Upper lobe of left lung (tissue), 6 donors: ENCODE results near the gene MAD1L1. TPM values are rescaled to one million over a fixed set of nuclear protein-coding genes. Genes with fewer than 3 reads are reported as not detected.

ENCODE experiments used
- ATAC-seq, 2 donors: fragments of 200-7000 bp; cut with Tn5 transposase; one replicate each; pipeline ENCODE4 v1.9.1; 2022; ENCODE audit warnings: mild to moderate bottlenecking in 2 of 2, moderate library complexity in 2 of 2; ENCODE audit not compliant: low FRiP score in 2 of 2
- DNase-seq, 2 donors: peaks; one replicate each; pipeline ENCODE4 v3.0.0-alpha.2; 2019 to 2020
- H3K27ac ChIP-seq, 4 donors: fragments of 200-600 bp; sonication (generic); one replicate each; pipeline ENCODE4 v1.5.1; 2016 to 2019
- H3K27me3 ChIP-seq, 4 donors: fragments of 200-600 bp; sonication (generic); one replicate each; pipeline ENCODE4 v1.5.1; 2017 to 2019
- H3K36me3 ChIP-seq, 4 donors: fragments of 200-600 bp; sonication (generic); one replicate each; pipeline ENCODE4 v1.5.1; 2016 to 2019
- H3K4me1 ChIP-seq, 4 donors: fragments of 200-600 bp; sonication (generic); one replicate each; pipeline ENCODE4 v1.5.1; 2018 to 2019
- H3K4me3 ChIP-seq, 4 donors: fragments of 200-600 bp; sonication (generic); one replicate each; pipeline ENCODE4 v1.5.1; 2017 to 2019; ENCODE audit warnings: mild to moderate bottlenecking in 2 of 4, moderate library complexity in 1 of 4
- H3K9me3 ChIP-seq, 4 donors: fragments of 200-600 bp; sonication (generic); one replicate each; pipeline ENCODE4 v1.5.1; 2018 to 2019
- EP300 ChIP-seq, 4 donors: sonication (generic); formaldehyde crosslinking; IDR thresholded peaks; one replicate each; pipeline ENCODE4 v1.5.1; 2017; ENCODE audit warnings: antibody characterized with exemption in 4 of 4, control low read depth in 2 of 4
- POLR2A ChIP-seq, 4 donors: fragments of 450-650 bp; IDR thresholded peaks; one replicate each; pipeline ENCODE4 v1.5.1; 2016 to 2017; ENCODE audit warnings: antibody characterized with exemption in 4 of 4, mild to moderate bottlenecking in 2 of 4
- POLR2AphosphoS5 ChIP-seq, 2 donors: sonication (generic); formaldehyde crosslinking; IDR thresholded peaks; one replicate each; pipeline ENCODE4 v1.5.1; 2017; ENCODE audit warnings: antibody characterized with exemption in 2 of 2
- WGBS, 2 donors: methylation state at CpG; one replicate each; pipeline ENCODE4 v1.1.5; 2017 to 2018; 5-methylcytosine and 5-hydroxymethylcytosine counted together
- total RNA-seq, 6 donors: library from RNA; depleted of rRNA in 4 of 6; stranded (reverse); fragments of >200 nt in 4 of 6; gene quantifications; one replicate each; pipeline versions ENCODE4 v1.1.0 to v1.2.1, GENCODE V29; 2016 to 2021
- TF ChIP-seq, protein P1 (sequence below), 6 experiments: fragments of 450-650 bp in 4 of 6; fragments of 200-600 bp in 2 of 6; sonication (generic) in 2 of 6; IDR thresholded peaks; one replicate each; pipeline ENCODE4 v1.5.1; 2016 to 2019; ENCODE audit warnings: antibody characterized with exemption in 6 of 6
- donor health status: DM: no; HTN: no; CAD: no; lungs with moderate emphysema.
- donor health status: DM: no; HTN: yes; CAD: no; lungs with severe emphysema.

Gene MAD1L1
- total RNA-seq, 6 donors from 2014 or later = 40.6 to 364 (median 65.6) TPM

DNA sequence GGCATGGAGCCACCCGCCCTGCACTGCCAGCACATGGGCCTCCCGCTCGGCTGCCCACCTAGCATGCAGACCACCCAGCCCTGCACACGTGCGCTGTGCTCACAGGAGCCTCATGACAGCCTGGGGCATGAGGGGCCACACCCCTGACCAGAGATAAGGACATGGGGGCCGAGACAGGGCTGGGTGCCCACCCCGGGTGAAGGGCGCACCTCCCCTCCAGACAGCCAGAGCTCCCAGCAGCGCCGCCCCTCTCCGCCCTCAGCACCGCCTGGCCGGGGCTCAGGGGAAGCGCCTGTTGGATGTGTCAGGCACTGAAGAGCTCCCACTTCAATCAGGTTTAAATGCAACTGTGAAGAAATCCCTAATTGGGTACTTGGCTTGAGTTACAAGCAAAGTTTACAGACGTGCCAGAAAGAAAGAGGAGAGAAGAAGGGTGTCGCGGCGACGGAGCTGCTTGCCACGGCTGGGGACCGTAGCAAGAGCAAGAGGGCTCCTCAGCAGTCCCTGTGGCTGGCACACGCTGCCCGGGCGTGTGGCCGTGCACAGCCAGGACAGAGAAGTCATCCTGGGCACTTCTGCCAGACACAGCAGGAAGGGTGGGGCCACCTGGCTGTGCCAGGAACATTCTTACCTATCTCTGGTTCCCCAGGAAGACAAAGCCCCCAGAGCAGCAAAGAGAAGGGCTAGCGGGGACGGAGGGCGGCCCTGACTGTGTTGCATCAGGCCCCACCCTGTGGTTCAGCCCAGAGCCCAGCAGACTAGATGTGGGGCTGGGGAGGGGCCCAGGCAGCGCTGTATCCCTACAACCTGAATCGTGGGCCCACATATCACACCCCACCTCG lies 315.3 kb downstream of the MAD1L1 start:
- no peaks in the 10 kb centered on the region for H3K9me3 ChIP-seq
- 67 to 87% methylated on average over 23 to 30 of the region's 31 CpGs for WGBS, 2 donors
- no peaks in the 10 kb centered on the region for H3K27me3 ChIP-seq
- no peak for TF ChIP-seq EP300 (IDR thresholded peaks at IDR 0.05)
- no peak for TF ChIP-seq POLR2A (IDR thresholded peaks at IDR 0.05)
- TF ChIP-seq, protein P1, sequence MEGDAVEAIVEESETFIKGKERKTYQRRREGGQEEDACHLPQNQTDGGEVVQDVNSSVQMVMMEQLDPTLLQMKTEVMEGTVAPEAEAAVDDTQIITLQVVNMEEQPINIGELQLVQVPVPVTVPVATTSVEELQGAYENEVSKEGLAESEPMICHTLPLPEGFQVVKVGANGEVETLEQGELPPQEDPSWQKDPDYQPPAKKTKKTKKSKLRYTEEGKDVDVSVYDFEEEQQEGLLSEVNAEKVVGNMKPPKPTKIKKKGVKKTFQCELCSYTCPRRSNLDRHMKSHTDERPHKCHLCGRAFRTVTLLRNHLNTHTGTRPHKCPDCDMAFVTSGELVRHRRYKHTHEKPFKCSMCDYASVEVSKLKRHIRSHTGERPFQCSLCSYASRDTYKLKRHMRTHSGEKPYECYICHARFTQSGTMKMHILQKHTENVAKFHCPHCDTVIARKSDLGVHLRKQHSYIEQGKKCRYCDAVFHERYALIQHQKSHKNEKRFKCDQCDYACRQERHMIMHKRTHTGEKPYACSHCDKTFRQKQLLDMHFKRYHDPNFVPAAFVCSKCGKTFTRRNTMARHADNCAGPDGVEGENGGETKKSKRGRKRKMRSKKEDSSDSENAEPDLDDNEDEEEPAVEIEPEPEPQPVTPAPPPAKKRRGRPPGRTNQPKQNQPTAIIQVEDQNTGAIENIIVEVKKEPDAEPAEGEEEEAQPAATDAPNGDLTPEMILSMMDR (IDR thresholded peaks at IDR 0.05) = no peak
- no peak for TF ChIP-seq POLR2AphosphoS5 (IDR thresholded peaks at IDR 0.05)
- peaks cover 0 to 3% (median 0%) of the 10 kb centered on the region in 4 donors for H3K36me3 ChIP-seq
- H3K4me1 ChIP-seq = peaks cover 5 to 34% (median 16%) of the 10 kb centered on the region in 4 donors
- peak overlapping the region in 1 of 4 donors; percentile 78 for H3K27ac ChIP-seq
- DNase-seq (peak in 1 of 2 donors; percentile 84), ATAC-seq (peak in 1 of 2 donors; percentile 26)
- H3K4me3 ChIP-seq = no peak overlapping the region

DNA sequence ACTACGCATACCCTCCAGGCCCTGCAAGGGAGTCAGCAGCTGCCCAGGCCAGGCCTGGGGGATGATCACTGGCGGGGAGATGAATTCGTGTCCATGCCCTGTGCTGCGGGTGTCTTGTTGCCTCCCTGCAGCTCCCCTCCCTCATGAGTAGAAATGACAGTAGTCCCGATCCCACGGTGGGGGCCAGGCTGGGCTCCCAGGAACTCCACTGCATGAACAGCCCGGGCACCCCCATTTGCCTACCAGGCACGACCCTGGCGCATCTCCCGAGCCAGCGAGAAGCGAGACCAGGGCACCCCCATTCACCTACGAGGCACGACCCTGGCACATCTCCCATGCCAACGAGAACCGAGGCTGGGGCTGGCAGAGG lies 316.2 kb downstream of the MAD1L1 start:
- H3K9me3 ChIP-seq = no peaks in the 10 kb centered on the region
- H3K27ac ChIP-seq = peak overlapping the region in 2 of 4 donors; percentile 7 to 78
- peak in 1 of 2 donors; percentile 71 for DNase-seq
- H3K36me3 ChIP-seq = no peaks in the 10 kb centered on the region
- 84 to 96% methylated on average over 9 to 16 of the region's 16 CpGs for WGBS, 2 donors
- H3K4me1 ChIP-seq = peaks cover 5 to 34% (median 15%) of the 10 kb centered on the region in 4 donors
- TF ChIP-seq EP300 (IDR thresholded peaks at IDR 0.05) = no peak
- no peak for TF ChIP-seq POLR2AphosphoS5 (IDR thresholded peaks at IDR 0.05)
- no peak for TF ChIP-seq POLR2A (IDR thresholded peaks at IDR 0.05)
- TF ChIP-seq, protein P1 (IDR thresholded peaks at IDR 0.05) = no peak
- no peak for ATAC-seq
- H3K4me3 ChIP-seq = no peak overlapping the region
- no peaks in the 10 kb centered on the region for H3K27me3 ChIP-seq

DNA sequence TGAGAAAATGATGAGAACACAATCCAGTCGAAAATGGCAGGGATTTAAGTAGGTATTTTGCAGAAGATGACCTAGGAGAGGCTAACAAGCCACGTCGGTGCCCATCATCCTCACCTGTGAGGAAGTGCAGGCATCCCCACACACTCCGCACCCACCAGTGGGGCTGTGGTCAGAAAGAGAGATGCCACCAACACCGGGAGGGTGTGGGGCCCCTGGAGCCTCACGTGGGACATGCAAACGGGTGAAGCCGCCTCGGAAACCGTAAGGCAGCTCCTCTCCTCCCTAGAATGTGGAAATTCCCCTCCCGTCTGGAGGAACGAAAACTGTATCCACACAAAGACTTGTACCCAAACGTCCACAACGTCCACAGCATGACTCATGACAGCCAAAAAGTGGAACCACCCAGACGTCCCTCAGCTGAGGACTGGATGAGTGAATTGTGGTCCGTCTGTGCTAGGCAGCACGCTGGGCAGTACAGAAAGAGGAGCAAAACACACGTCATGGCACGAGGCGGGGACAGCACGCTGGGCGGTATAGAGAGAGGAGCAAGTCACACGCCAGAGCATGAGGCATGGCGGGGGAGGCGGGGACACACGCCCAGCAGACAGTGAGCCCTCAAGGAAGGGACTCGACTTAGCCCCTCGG lies 316.7 kb downstream of the MAD1L1 start:
- H3K9me3 ChIP-seq = no peaks in the 10 kb centered on the region
- H3K4me1 ChIP-seq = peaks cover 5 to 34% (median 15%) of the 10 kb centered on the region in 4 donors
- no peaks in the 10 kb centered on the region for H3K36me3 ChIP-seq
- no peak for TF ChIP-seq EP300 (IDR thresholded peaks at IDR 0.05)
- peak in 1 of 4 donors; percentile 57 for TF ChIP-seq POLR2A (IDR thresholded peaks at IDR 0.05)
- peak in 1 of 2 donors; percentile 43 for TF ChIP-seq POLR2AphosphoS5 (IDR thresholded peaks at IDR 0.05)
- TF ChIP-seq, protein P1 (IDR thresholded peaks at IDR 0.05) = no peak
- ATAC-seq = peak in 1 of 2 donors; percentile 71
- H3K4me3 ChIP-seq = no peak overlapping the region
- peak overlapping the region in 2 of 4 donors; percentile 7 to 78 for H3K27ac ChIP-seq
- H3K27me3 ChIP-seq = no peaks in the 10 kb centered on the region
- peak; percentile 68 to 83 for DNase-seq
- 78 to 88% methylated on average over 26 to 28 of the region's 28 CpGs for WGBS, 2 donors

DNA sequence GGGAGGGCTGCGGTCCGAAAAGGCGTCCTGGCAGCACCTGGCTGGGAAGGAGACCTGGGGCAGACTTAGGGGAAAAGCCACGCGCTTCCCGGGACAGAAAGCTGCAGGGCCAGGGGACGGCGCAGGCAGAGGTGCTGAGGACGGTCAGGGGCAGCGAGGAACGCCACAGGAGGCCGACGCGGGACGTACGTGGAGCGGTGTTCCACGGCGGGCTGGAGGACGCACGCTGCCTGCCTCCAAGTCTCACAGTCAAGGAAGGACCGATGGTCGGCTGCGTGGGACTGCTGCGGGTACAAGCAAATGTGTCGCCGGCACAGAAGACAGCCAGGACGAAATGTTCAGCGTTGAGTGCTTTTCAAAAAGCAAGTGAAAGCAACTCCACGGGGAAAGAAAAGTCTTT lies 317.4 kb downstream of the MAD1L1 start:
- ATAC-seq = no peak
- H3K27me3 ChIP-seq = no peaks in the 10 kb centered on the region
- no peak overlapping the region for H3K27ac ChIP-seq
- peaks cover 4 to 28% (median 13%) of the 10 kb centered on the region in 4 donors for H3K4me1 ChIP-seq
- no peak for TF ChIP-seq EP300 (IDR thresholded peaks at IDR 0.05)
- TF ChIP-seq, protein P1 (IDR thresholded peaks at IDR 0.05) = no peak
- TF ChIP-seq POLR2A (IDR thresholded peaks at IDR 0.05) = no peak
- no peak for TF ChIP-seq POLR2AphosphoS5 (IDR thresholded peaks at IDR 0.05)
- WGBS, 2 donors = 95 to 97% methylated on average over 29 to 30 of the region's 30 CpGs
- H3K4me3 ChIP-seq = no peak overlapping the region
- H3K9me3 ChIP-seq = no peaks in the 10 kb centered on the region
- no peaks in the 10 kb centered on the region for H3K36me3 ChIP-seq
- peak in 1 of 2 donors; percentile 80 for DNase-seq
